Neuron (in vitro differentiated cells): ENCODE data around the gene CNTNAP2.

Experiments used
- H2AFZ ChIP-seq: one replicate; pipeline ENCODE4 v1.6.1; 2013; ENCODE audit warnings: low read depth, mild to moderate bottlenecking, inconsistent platforms, low read length, moderate library complexity
- H3K27me3 ChIP-seq: one replicate; pipeline ENCODE4 v1.6.1; 2013; ENCODE audit warnings: low read length; ENCODE audit not compliant: insufficient read depth
- H3K36me3 ChIP-seq: one replicate; pipeline ENCODE4 v1.6.1; 2013; ENCODE audit warnings: low read length; ENCODE audit not compliant: insufficient read depth
- H3K4me1 ChIP-seq: one replicate; pipeline ENCODE4 v1.6.1; 2013; ENCODE audit warnings: low read length; ENCODE audit not compliant: insufficient read depth
- H3K4me3 ChIP-seq: 2 replicates; pipeline ENCODE4 v1.5.1; 2013; ENCODE audit warnings: mild to moderate bottlenecking, low read length, moderate library complexity
- H3K9me3 ChIP-seq: one replicate; pipeline ENCODE4 v1.6.1; 2013; ENCODE audit warnings: low read length

CNTNAP2 gene

DNA sequence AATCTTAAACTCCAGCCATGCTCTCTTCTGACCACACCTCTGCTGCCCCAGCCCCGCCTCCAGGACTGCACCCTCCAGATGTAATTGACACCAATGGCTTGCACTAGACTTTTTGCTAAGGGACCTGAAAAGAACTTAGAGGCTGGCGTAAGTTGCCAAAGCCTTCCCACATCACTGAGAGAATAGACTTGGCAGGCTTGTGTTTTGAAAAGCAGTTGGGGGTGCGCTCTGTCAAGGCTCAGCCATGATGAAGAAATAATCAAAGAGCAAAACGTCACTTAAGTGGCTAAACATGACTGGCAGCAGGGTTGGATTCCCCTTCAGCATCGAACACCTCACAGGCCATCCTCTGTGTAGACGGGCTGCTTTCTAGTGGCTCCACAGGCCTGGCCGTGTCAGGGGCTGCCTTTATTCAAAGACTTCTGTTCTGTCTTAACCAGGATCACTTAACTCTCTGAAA lies 2278.8 kb downstream of the CNTNAP2 start:
- Histone ChIP-seq H3K9me3 (no peaks in the 10 kb centered on the region), H3K27me3 (no peaks in the 10 kb centered on the region), H3K36me3 (no peaks in the 10 kb centered on the region), H3K4me1 (peaks cover 29% of the 10 kb centered on the region), H2AFZ (no peak overlapping the region), H3K4me3 (peak overlapping the region; percentile 15)

DNA sequence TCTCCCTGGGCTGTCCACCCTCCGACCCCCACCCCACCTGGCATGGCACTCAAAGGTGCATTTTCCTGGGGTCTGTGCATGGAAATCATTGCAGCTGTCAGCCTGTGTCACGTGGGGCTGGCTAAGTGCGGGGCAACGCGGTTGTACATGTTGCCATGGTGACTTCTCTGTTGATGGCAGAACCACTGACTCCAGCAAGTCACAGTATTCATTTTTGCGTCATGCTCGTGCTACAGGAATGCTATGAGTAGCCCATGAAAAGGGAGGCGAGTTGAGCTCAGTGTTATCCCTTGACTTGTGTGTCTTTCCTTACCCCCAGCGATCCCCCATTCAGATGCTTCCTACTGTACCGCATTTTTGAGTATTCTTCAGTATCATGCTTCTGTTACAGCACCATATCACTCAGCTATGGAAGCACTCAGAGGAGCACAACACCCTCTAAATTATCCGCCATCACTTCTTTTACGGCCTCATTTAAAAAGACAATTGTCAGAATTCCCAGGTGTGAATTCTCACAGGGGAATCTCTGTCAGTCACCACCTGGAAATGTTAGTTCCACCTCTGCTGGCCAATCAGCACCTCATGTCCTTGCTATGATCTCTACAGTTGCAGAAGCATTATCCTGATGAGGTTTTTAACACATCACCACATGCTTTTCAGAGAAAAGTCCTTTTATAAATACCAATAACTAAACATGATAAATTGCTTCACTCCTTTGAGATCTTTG lies 2279.6 kb downstream of the CNTNAP2 start:
- Histone ChIP-seq H3K36me3 (no peaks in the 10 kb centered on the region), H3K4me3 (peak overlapping the region; percentile 15), H3K27me3 (no peaks in the 10 kb centered on the region), H3K9me3 (no peaks in the 10 kb centered on the region), H2AFZ (no peak overlapping the region), H3K4me1 (peaks cover 29% of the 10 kb centered on the region)

DNA sequence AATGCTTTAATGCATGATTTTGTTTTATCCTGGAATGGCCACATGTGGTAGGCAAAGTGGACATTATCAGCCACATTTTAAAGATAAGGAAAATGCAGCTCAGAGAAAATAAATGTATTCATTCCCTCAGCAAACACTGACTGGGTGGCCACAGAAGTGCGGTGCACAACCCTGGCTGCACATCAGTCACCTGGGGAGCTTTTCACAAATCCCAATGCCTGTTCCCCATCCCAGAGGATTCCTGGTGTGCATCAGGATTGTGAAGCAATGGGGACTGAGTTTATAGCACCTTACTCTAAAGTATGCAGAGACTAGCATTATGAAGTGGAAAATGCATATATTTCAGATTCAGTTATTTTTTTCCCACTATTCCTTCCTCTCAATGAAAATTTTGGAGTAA lies 2280.5 kb downstream of the CNTNAP2 start:
- no peaks in the 10 kb centered on the region for H3K36me3 ChIP-seq
- H3K4me1 ChIP-seq: peaks cover 29% of the 10 kb centered on the region
- H3K27me3 ChIP-seq: no peaks in the 10 kb centered on the region
- no peaks in the 10 kb centered on the region for H3K9me3 ChIP-seq
- H2AFZ ChIP-seq: no peak overlapping the region
- H3K4me3 ChIP-seq: no peak overlapping the region

DNA sequence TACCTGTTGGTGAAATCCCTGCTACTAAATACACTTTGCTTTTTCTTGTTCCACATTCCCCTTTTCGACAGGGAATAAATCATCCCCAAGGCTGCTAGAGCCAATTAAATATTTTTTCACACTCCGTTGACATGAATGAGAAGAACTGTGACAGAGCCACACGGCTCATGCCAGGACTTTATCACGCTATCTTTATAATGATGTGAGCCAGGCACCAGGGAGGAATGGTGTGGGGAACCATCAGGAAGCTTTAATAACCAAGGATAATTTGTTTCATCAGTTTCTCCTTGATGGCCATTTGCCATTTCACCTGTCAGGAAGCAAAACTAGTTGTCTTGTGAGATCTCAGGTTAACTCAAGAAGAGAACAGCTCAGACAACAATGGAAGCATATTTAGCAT lies 2280.9 kb downstream of the CNTNAP2 start:
- Histone ChIP-seq H3K36me3 (no peaks in the 10 kb centered on the region), H3K27me3 (no peaks in the 10 kb centered on the region), H3K4me1 (peaks cover 29% of the 10 kb centered on the region), H3K4me3 (no peak overlapping the region), H3K9me3 (no peaks in the 10 kb centered on the region), H2AFZ (no peak overlapping the region)

DNA sequence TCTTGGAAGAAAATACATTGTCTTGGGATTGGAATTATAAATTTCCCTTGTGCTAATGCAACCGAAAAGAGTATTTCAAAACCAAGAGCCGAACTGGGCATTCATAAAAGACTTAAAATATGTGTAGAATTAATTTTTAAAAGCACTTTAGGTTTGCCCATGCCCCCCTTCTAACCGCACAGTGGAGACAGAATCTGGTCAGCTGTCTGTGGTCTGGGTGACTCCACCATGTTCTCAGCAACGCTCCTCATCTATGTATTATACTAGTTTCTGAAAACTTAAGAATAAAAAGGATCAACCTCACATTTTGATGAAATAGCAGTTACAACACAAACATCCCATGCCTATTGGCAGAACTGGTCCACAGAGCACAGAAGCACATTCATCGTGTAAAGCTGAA lies 2281.4 kb downstream of the CNTNAP2 start:
- Histone ChIP-seq H3K36me3 (no peaks in the 10 kb centered on the region), H2AFZ (no peak overlapping the region), H3K4me1 (peaks cover 29% of the 10 kb centered on the region), H3K9me3 (no peaks in the 10 kb centered on the region), H3K27me3 (no peaks in the 10 kb centered on the region), H3K4me3 (no peak overlapping the region)

DNA sequence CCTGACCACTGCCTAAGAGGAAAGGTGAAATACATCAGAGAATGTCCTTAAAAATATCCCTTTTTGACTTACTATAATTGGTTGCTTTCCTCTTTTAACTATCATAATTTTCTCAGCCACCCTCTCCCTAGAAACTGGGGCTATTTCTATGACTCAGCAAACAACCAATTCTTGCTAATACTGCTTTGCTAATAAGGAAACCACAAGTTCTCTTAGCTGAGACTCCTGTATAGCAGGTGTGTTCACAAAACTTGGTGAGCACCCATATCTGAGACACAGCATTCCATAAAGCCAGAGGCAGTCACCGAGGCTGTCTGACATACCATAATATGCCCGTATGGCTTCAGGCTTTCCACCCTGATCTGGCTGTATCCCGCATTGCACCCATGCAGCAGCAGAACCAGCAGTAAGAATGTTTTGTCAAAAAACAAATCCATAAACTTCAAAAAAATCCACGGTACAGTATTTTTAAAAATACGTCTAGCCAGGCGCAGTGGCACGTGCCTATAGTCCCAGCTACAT lies 2282.3 kb downstream of the CNTNAP2 start:
- peaks cover 29% of the 10 kb centered on the region for H3K4me1 ChIP-seq

DNA sequence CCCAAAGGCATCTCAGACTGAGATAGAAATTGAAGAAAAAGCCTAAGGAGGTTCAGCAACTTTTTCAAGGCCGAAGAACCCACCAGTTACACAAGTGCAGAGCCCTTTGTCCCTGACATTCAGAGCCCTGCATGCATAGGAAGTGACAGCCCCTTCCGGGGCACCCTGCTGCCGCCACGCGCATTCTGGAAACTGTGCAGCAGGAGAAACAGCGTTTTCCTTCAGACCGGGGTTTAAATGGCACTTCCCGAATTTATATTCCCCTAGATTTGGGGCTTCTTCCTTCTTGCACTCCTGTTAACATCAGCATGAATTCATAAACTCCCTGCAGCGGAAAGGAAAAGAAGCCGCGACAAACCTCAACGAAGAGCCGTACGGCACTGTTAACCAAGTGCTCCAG lies 2283.5 kb downstream of the CNTNAP2 start:
- H3K4me3 ChIP-seq: no peak overlapping the region
- peaks cover 23% of the 10 kb centered on the region for H3K4me1 ChIP-seq
- no peak overlapping the region for H2AFZ ChIP-seq
- H3K9me3 ChIP-seq: no peaks in the 10 kb centered on the region
- no peaks in the 10 kb centered on the region for H3K36me3 ChIP-seq
- no peaks in the 10 kb centered on the region for H3K27me3 ChIP-seq

More for the DNA sequence above, 2282.3 kb downstream of the CNTNAP2 start:
- Histone ChIP-seq H3K9me3 (no peaks in the 10 kb centered on the region), H3K27me3 (no peaks in the 10 kb centered on the region), H2AFZ (no peak overlapping the region), H3K4me3 (no peak overlapping the region), H3K36me3 (no peaks in the 10 kb centered on the region)

DNA sequence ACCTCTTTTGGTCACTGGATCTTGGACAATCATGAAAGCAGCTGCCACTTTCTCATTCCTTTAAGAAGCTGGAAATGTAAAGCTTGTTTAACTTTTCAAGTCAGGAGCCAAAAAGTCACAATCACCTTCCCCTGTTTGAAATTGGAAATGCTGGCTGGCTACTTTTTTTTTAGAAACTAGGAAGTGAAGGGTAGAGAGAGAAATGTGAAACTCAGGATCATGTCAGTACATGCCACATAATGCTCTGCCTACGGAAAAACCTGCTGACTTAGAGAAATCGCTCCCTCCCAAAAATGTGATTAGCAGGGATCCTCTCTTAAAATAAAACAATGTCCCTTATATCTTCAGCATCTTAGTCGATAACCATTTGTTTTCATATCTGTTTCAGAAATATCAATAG lies 2285.6 kb downstream of the CNTNAP2 start:
- no peak overlapping the region for H3K4me3 ChIP-seq
- no peaks in the 10 kb centered on the region for H3K36me3 ChIP-seq
- H2AFZ ChIP-seq: no peak overlapping the region
- no peaks in the 10 kb centered on the region for H3K27me3 ChIP-seq
- no peaks in the 10 kb centered on the region for H3K9me3 ChIP-seq
- peaks cover 2% of the 10 kb centered on the region for H3K4me1 ChIP-seq

DNA sequence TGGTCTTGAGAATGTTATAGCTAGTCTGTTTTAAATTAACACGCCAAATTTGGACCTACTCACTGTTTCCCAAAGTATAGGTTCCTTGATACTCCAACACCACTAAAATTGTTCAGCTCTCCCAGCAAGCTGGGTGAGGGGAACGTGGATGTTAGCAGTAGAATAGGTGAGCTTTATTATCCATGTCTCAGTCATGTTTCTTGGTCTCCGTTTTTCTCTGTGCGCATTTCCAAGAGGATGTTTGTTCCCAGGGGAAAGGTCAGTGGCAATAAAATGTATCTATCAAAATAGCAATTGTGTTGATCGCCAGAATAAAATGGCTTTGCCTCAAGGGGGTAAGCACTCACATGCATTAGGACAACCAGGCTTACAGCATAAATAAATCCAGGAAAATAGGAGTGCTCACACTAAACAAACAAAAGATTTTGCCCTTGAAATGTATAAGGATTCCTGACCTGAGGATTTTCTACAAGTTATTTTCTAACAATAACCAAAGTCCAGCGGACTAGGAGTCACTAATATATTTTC lies 2286.9 kb downstream of the CNTNAP2 start:
- Histone ChIP-seq H3K9me3 (no peaks in the 10 kb centered on the region), H3K27me3 (no peaks in the 10 kb centered on the region), H3K4me1 (no peaks in the 10 kb centered on the region), H2AFZ (no peak overlapping the region), H3K36me3 (no peaks in the 10 kb centered on the region), H3K4me3 (no peak overlapping the region)

DNA sequence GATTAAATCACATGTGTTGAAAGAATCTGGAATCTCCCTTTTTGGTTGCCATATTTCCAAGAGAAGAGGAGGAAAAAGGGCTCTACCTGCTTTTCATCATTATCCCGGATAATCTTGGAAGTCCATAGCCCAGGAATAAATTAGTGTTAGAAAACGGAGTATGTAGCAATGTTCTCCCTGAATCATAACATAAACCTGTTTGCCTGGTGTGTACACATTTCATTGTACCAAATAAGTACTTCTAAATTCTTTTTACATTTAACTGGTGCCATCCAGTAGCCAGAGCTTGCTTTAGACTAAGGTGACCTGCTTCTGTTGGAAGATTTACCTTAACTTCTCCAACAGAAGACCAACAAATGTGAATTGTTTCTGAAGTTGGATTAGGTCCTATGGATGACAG lies 2291.7 kb downstream of the CNTNAP2 start:
- Histone ChIP-seq H3K27me3 (no peaks in the 10 kb centered on the region), H3K9me3 (no peaks in the 10 kb centered on the region), H3K4me1 (no peaks in the 10 kb centered on the region), H2AFZ (no peak overlapping the region), H3K4me3 (no peak overlapping the region), H3K36me3 (peaks cover 2% of the 10 kb centered on the region)

DNA sequence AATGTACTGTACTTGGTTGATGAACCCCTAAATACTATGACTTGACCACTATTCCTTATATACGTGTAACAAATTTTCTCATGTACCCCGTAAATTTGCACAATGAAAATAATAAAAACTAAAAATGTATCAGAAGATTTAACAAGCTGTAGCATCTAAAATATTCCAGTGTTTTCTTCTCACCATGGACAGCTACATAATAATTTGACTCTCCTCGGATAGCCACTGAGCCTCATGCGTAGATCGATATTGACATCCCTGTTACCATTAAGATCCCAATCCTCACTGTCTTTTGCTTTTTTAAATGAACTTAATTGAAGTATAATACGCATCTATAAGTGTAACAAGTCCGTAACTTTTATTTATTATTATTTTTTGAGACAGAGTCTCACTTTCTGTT lies 2294.3 kb downstream of the CNTNAP2 start:
- Histone ChIP-seq H2AFZ (no peak overlapping the region), H3K4me1 (no peaks in the 10 kb centered on the region), H3K4me3 (no peak overlapping the region), H3K9me3 (no peaks in the 10 kb centered on the region), H3K27me3 (no peaks in the 10 kb centered on the region), H3K36me3 (peaks cover 2% of the 10 kb centered on the region)

DNA sequence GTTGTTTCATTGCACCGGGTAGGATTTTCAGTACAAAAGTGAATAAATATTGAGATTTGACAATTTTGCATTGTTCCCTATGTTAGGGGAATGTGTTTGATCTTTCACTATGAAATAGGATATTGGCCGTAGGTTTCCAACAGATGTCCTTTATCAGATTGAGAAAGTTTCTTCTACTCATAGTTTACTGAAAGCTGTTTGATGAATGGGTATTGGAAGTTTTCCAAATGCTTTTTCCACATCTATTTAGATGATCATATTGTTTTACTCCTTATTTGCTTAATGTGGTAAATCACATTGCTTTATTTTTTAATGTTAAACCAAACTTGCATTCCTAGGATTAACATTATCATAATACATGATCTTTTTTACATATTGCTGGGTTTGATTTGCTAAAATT lies 2296.1 kb downstream of the CNTNAP2 start:
- Histone ChIP-seq H2AFZ (no peak overlapping the region), H3K27me3 (no peaks in the 10 kb centered on the region), H3K4me3 (no peak overlapping the region), H3K4me1 (no peaks in the 10 kb centered on the region), H3K9me3 (no peaks in the 10 kb centered on the region), H3K36me3 (peaks cover 2% of the 10 kb centered on the region)

DNA sequence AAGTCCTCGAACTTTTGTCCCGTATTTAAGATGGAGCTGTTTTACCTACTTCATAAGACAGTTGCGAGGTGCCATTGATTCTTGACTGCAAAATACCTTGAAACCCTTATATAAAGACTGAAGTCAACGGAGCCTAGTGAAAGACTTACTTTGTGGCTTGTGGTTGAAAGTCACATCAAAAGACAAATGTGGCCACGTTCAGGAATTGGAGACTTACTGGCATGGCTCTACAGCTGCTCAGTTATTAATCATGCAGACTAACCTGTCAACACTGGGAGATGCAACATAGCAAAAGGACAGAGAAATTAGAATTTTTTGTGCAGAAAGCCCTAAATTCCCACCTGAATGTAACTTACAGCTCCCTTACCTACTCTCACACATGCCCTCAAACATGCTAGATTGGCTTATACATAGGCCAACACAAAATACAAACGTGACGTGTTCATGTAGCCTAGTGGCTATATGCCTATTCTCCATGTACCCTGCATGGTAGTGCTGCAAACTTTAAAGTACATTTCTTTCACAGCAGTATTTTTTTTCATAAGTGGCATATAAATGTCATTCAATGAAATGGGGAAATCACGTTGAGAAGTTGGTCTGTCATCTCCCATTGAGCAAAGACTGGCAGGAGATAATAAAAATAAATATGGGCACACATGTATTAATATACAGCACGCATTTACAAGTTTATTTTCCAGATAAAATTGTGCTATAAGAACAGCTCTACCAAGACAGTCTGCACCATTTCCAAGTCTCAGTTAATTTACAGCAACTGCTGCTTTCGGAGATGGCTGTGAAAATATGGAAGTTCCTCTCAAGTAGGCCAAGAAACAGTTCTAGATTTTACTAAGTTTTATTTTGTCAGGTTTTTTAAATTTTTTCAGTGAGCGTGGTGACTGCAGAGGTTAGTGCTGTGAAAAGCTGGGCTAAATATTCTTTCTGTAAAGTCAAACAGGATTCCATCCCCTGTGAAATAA lies 2303.5 kb downstream of the CNTNAP2 start:
- no peak overlapping the region for H2AFZ ChIP-seq
- no peaks in the 10 kb centered on the region for H3K36me3 ChIP-seq
- no peaks in the 10 kb centered on the region for H3K27me3 ChIP-seq
- peaks cover 4% of the 10 kb centered on the region for H3K9me3 ChIP-seq
- H3K4me3 ChIP-seq: no peak overlapping the region
- H3K4me1 ChIP-seq: no peaks in the 10 kb centered on the region
